ENCODE measurements around the gene FBXO24.

DNA sequence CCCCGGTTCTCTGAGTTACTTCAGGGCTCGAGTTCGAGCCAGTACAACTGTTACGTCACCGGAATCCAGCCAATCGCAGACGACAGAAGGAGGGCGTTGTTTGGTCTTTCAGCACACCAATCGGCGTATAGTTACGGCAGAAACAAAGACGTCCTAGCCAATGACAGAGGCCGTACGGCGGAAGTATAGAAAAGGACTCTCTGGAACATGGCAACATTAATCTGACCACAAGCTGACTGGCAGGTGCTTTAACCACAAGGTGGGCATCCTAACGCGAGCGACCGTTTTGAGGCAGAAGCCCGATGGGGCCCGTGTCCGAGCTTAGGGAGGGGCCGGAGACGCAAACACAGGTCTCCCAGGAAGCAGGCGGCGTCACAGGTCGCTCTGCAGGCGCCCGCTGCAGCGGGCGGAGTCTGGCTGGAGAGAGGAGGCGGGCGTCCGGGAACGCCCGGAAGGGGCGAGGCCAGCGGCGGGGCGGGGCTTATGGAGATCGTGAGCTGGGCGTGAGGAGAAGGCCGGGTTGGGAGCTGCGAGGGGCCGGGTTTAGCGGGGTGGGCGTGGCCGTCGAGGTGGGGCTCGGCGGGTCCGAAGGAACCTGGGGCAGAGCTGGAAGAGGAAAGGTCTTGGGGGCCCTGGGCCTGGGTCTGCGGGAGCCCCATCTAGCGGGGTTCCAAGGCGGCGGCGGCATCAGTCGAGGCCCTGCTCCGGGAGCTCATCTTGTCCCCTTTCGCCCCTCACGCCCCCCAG is 26.0 kb downstream of the FBXO24 start, which contains the start of gene MOSPD3:
- TF ChIP-seq CTCF (IDR thresholded peaks at IDR 0.05) = peak in 3 of 5 experiments; percentile 5 to 63 (median 38)
- TF ChIP-seq POLR2A (IDR thresholded peaks at IDR 0.05) = peak; percentile 51 to 83
